Endothelial cell (in vitro differentiated cells): ENCODE measurements around the gene ACADM. TPM values are rescaled to one million over a fixed set of nuclear protein-coding genes. Genes with fewer than 3 reads are reported as not detected.

ENCODE experiments used
- DNase-seq: peaks from one replicate; pipeline ENCODE4 v3.0.0; 2021; ENCODE audit warnings: low spot score
- H3K27ac Mint-ChIP-seq: one replicate; pipeline ENCODE4 v1.8.0; 2021; ENCODE audit warnings: mixed read lengths, inconsistent platforms; ENCODE audit not compliant: unreplicated experiment
- H3K27me3 Mint-ChIP-seq: one replicate; pipeline ENCODE4 v1.8.0; 2021; ENCODE audit warnings: mild to moderate bottlenecking, moderate library complexity, mixed read lengths, inconsistent platforms; ENCODE audit not compliant: unreplicated experiment
- H3K36me3 Mint-ChIP-seq: one replicate; pipeline ENCODE4 v1.8.0; 2021; ENCODE audit warnings: mild to moderate bottlenecking, low read depth, mixed read lengths, inconsistent platforms; ENCODE audit not compliant: unreplicated experiment
- H3K4me1 Mint-ChIP-seq: one replicate; pipeline ENCODE4 v1.8.0; 2021; ENCODE audit warnings: mild to moderate bottlenecking, mixed read lengths, inconsistent platforms; ENCODE audit not compliant: unreplicated experiment
- H3K4me3 Mint-ChIP-seq: one replicate; pipeline ENCODE4 v1.8.0; 2021; ENCODE audit warnings: mild to moderate bottlenecking, mixed read lengths, inconsistent platforms; ENCODE audit not compliant: unreplicated experiment
- H3K9me3 Mint-ChIP-seq: one replicate; pipeline ENCODE4 v1.8.0; 2021; ENCODE audit warnings: mixed read lengths, inconsistent platforms; ENCODE audit not compliant: unreplicated experiment
- CTCF ChIP-seq: fragments of 200-600 bp; sonication (generic); IDR thresholded peaks from one replicate; pipeline ENCODE4 v1.5.0; 2021; ENCODE audit warnings: antibody characterized with exemption; ENCODE audit not compliant: unreplicated experiment
- total RNA-seq: library from RNA; stranded (reverse); fragmentation: NEBNext Ultra II Directional; extraction: Animal tissue kit (Norgen Biotek cat#: 25700); gene quantifications from one replicate; pipeline ENCODE4 v1.2.1, GENCODE V29; 2021; ENCODE audit not compliant: unreplicated experiment

ACADM gene
- total RNA-seq, 1 donor from 2014 or later: 53.5 TPM

- no peak for TF ChIP-seq CTCF
- peaks cover 6% of the 10 kb centered on the region for H3K4me1 Mint-ChIP-seq
- no peaks in the 10 kb centered on the region for H3K9me3 Mint-ChIP-seq
- no peak overlapping the region for H3K4me3 Mint-ChIP-seq
- H3K36me3 Mint-ChIP-seq: no peaks in the 10 kb centered on the region
- no peaks in the 10 kb centered on the region for H3K27me3 Mint-ChIP-seq
- H3K27ac Mint-ChIP-seq: no peak overlapping the region
- no peak for DNase-seq
Observed at GRCh38 chr1:75812065-75812464, 87.6 kb downstream of the ACADM start.

Other genes with a start within 250 kb of the ACADM start
- gene SLC44A5, start 113.6 kb upstream of the ACADM start, total RNA-seq: 3.4 TPM
- 49.2 TPM for gene RABGGTB, start 61.5 kb downstream of the ACADM start, total RNA-seq
- 0.44 TPM for gene MSH4, start 72.2 kb downstream of the ACADM start, total RNA-seq
- gene ASB17, start 207.7 kb downstream of the ACADM start, total RNA-seq: not detected